Heart left ventricle (tissue), 13 donors: Measurements from ENCODE around the gene PNMA6A.
"Not testable (repeated sequence)": the region's sequence is repeated elsewhere in the genome, so short reads cannot be mapped to it uniquely, and the experiment has no call there.

ENCODE experiments used
- CTCF ChIP-seq, 12 donors: fragments of 200-600 bp; sonication (generic) in 4 of 12; IDR thresholded peaks; one replicate each; pipeline versions ENCODE4 v1.5.0 to v1.8.0; 2018 to 2022; ENCODE audit warnings: antibody characterized with exemption in 12 of 12, mild to moderate bottlenecking in 5 of 12
- POLR2A ChIP-seq, 2 donors: fragments of 450-650 bp; IDR thresholded peaks; one replicate each; pipeline ENCODE4 v1.6.1; 2017; ENCODE audit warnings: antibody characterized with exemption in 2 of 2, mild to moderate bottlenecking in 2 of 2, moderate library complexity in 2 of 2
- donor health status: ischemic (EF 13 %, LVEDD 7.1; RV severe dilation, severe dysfunction).
- donor health status: DM: no; HTN: yes; CAD: no.
- donor health status: DM: no; HTN: no; CAD: no.
- donor health status: ischemic (EF 25% LVEDD 6.9; RV normal size, moderate dysfunction).
- donor health status: ischemic (EF 25% LVEDD 5.7; RV mildly dilated, moderate dysfunction).
- donor health status: ischemic (EF 35%, LVEDD 5.7; RV mildly dilated, moderate dysfunction).
- donor health status: nonischemic (EF 11% LVEDD 7.7; RV severe dilation, severe dysfunction).
- donor health status: DM: yes; HTN: yes; CAD: no.
- donor health status: PGD.
- donor health status: ischemic (EF 29% LVEDD 5.4; RV normal size, mild dysfunction).
- donor health status: nonischemic (EF 23%, LVEDD 6.1; RV moderate dilation, normal function).

GRCh38 chrX:153073331-153073730, 1.1 kb downstream of the PNMA6A start:
- not testable (repeated sequence) for TF ChIP-seq CTCF, POLR2A (IDR thresholded peaks at IDR 0.05)
